ENCODE measurements around the gene LRRFIP1. TPM values are rescaled to one million over a fixed set of nuclear protein-coding genes. Genes with fewer than 3 reads are reported as not detected.

LRRFIP1 gene
- polyA plus RNA-seq, 1 donor from 2014 or later: 96.3 TPM

GRCh38 chr2:237670641-237671040, 43.3 kb downstream of the LRRFIP1 start:
- no peak overlapping the region for H3K4me3 ChIP-seq (ENCODE audit: low read length)
- H3K9ac ChIP-seq (ENCODE audit: low read length): no peak overlapping the region
- peaks cover 3% of the 10 kb centered on the region for H3F3A ChIP-seq (ENCODE audit: insufficient read depth, low read length, poor library complexity, severe bottlenecking)
- no peak overlapping the region for H2AFZ ChIP-seq (ENCODE audit: low read depth, low read length)
- no peaks in the 10 kb centered on the region for H3K36me3 ChIP-seq (ENCODE audit: insufficient read depth, low read length)
- TF ChIP-seq RAD21 (conservative IDR thresholded peaks at IDR 0.05): no peak
- TF ChIP-seq POLR2AphosphoS5 (IDR thresholded peaks at IDR 0.05): no peak
- no peak for TF ChIP-seq CTCF (IDR thresholded peaks at IDR 0.05; ENCODE audit: poor library complexity, severe bottlenecking)
- TF ChIP-seq TAF1 (IDR thresholded peaks at IDR 0.05; ENCODE audit: low read depth): no peak
- no peak for TF ChIP-seq REST (IDR thresholded peaks at IDR 0.05; ENCODE audit: borderline replicate concordance)
- no peak for TF ChIP-seq EP300 (conservative IDR thresholded peaks at IDR 0.05; ENCODE audit: poor library complexity, severe bottlenecking)
- no peak for TF ChIP-seq SMC3 (conservative IDR thresholded peaks at IDR 0.05; ENCODE audit: poor library complexity)
- TF ChIP-seq EZH2 (IDR thresholded peaks at IDR 0.05; ENCODE audit: borderline replicate concordance, insufficient read depth, low read length, poor library complexity, severe bottlenecking): no peak
- no peak for TF ChIP-seq MXI1 (conservative IDR thresholded peaks at IDR 0.05; ENCODE audit: poor library complexity, severe bottlenecking)
- H4K20me1 ChIP-seq (ENCODE audit: insufficient read depth): no peaks in the 10 kb centered on the region
- H3K27me3 ChIP-seq (ENCODE audit: insufficient read depth, low read depth, low read length): no peaks in the 10 kb centered on the region
- peaks cover 9% of the 10 kb centered on the region for H3K79me2 ChIP-seq (replicated peaks; ENCODE audit: insufficient read depth, low read length)
- H3K9me3 ChIP-seq (ENCODE audit: low read length): no peaks in the 10 kb centered on the region
- H3K9me2 ChIP-seq (ENCODE audit: insufficient read depth, low read length): no peaks in the 10 kb centered on the region
- H3K27ac ChIP-seq (ENCODE audit: low read length): no peak overlapping the region
- H3K4me2 ChIP-seq (ENCODE audit: low read length): no peak overlapping the region

- no peaks in the 10 kb centered on the region for H3K36me3 ChIP-seq (ENCODE audit: insufficient read depth, low read length)
- H3K79me2 ChIP-seq (replicated peaks; ENCODE audit: insufficient read depth, low read length): peaks cover 9% of the 10 kb centered on the region
- no peak for TF ChIP-seq POLR2AphosphoS5 (IDR thresholded peaks at IDR 0.05)
- no peak for TF ChIP-seq TAF1 (IDR thresholded peaks at IDR 0.05; ENCODE audit: low read depth)
- TF ChIP-seq CTCF (IDR thresholded peaks at IDR 0.05; ENCODE audit: poor library complexity, severe bottlenecking): no peak
- TF ChIP-seq REST (IDR thresholded peaks at IDR 0.05; ENCODE audit: borderline replicate concordance): no peak
- TF ChIP-seq EZH2 (IDR thresholded peaks at IDR 0.05; ENCODE audit: borderline replicate concordance, insufficient read depth, low read length, poor library complexity, severe bottlenecking): no peak
- no peak for TF ChIP-seq RAD21 (conservative IDR thresholded peaks at IDR 0.05)
- no peak for TF ChIP-seq MXI1 (conservative IDR thresholded peaks at IDR 0.05; ENCODE audit: poor library complexity, severe bottlenecking)
- no peak for TF ChIP-seq EP300 (conservative IDR thresholded peaks at IDR 0.05; ENCODE audit: poor library complexity, severe bottlenecking)
- TF ChIP-seq SMC3 (conservative IDR thresholded peaks at IDR 0.05; ENCODE audit: poor library complexity): no peak
- H2AFZ ChIP-seq (ENCODE audit: low read depth, low read length): no peak overlapping the region
- H4K20me1 ChIP-seq (ENCODE audit: insufficient read depth): no peaks in the 10 kb centered on the region
- H3K4me3 ChIP-seq (ENCODE audit: low read length): no peak overlapping the region
- no peak overlapping the region for H3K27ac ChIP-seq (ENCODE audit: low read length)
- no peaks in the 10 kb centered on the region for H3K9me3 ChIP-seq (ENCODE audit: low read length)
- H3F3A ChIP-seq (ENCODE audit: insufficient read depth, low read length, poor library complexity, severe bottlenecking): peaks cover 3% of the 10 kb centered on the region
- no peak overlapping the region for H3K4me2 ChIP-seq (ENCODE audit: low read length)
- H3K9ac ChIP-seq (ENCODE audit: low read length): no peak overlapping the region
- H3K9me2 ChIP-seq (ENCODE audit: insufficient read depth, low read length): no peaks in the 10 kb centered on the region
- no peaks in the 10 kb centered on the region for H3K27me3 ChIP-seq (ENCODE audit: insufficient read depth, low read depth, low read length)
These were observed 44.2 kb downstream of the LRRFIP1 start for GRCh38 chr2:237671466-237672138.
